HG03521 (cell line): Measurements from ENCODE around the gene EIF2AK3.
A peak's percentile ranks its signal among the peaks of the same experiment; 100 is the strongest.
"Not testable (repeated sequence)": the region's sequence is repeated elsewhere in the genome, so short reads cannot be mapped to it uniquely, and the experiment has no call there.

Experiments
- ATAC-seq: cut with Tn5 transposase; IDR thresholded peaks from one replicate; pipeline ENCODE4 v1.9.1; 2021; ENCODE audit warnings: mild to moderate bottlenecking, moderate library complexity; ENCODE audit not compliant: unreplicated experiment

EIF2AK3 gene

DNA sequence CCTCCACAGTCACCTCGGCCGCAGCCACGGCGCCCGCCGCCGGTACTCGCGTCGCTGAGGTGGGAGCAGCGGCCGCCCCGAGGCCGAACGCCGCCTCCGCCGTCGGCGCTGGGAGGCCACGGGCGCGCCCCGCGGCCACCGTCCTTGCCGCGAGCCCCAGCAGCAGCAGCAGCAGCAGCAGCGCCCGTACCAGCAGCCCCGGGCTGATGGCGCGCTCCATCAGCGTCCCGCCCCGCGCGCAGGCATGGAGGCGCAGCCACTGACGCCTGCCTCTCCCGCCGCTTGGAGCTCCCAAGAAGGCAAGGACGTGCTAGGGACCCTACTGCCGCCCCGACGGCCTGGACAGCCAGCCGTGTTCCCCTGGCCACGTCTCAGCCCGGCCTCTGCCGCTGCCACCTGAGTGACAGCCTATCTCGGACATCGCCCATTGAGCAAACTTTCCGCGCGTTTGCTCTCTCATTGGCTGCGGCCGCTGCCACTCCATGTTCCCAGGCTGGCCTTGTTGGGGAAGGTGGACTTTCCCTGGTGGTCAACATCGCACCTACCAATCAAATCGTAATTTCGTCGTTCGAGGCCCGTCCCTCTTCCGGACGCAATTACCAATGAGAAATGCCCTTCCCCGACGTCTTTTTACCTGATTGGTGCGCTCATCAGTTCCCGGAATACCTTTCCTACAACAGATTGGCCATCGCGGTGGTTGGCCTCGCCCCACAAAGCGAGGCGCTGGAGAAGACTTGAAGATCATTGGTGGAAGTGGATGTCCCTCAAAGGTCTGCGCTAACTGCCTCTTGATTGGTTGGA, at the start of gene EIF2AK3:
TSS of gene EIF2AK3 (minus strand) at position 410 of the 801 bp plus-strand sequence. CDS start at position 220, 190 bp downstream.
- ATAC-seq = peak; percentile 85

DNA sequence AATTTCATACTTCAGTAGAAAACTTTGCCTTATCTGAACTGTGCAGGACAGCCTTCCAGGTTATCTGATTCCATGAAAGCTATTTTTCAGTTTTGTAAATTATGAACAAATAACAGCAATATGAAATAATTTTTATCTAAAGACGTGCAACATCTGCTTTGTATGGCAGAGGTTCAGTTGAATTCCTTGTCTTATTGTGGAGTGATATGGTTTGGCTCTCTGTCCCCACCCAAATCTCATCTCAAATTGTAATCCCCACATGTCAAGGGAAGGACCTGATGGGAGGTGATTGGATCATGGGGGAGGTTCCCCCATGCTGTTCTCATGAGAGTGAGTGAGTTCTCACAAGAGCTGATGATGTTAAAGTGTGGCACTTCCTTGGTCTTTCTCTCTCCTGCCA, 46.1 kb upstream of the EIF2AK3 start:
- ATAC-seq = no peak

DNA sequence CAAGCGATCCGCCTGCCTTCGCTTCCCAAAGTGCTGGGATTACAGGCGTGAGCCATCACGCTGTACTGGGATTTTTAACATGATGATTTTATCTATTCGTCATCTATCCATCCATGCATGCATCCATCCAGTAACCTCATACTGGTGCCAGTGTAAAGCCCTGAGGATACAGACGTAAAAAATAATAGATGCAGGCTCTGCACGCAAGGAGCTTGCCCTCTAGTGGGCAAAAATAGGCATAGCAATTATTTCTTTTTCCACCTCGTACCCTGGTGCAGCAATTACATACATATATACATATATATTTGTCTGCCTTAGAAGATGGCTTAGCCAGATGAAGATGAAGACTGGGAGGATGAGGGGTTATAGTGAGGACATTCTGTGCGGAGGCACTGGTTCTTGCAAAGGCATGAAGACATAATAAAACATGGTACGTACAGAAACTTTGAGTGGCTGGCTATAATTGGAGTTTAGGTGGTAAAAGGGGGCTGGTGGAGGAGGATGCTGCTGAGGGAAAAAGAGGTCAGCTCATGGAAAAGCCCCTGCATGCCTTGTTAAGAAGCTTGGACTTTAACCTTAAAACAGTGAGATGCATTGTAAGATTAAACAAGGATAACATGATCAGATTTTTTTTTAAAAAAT, 44.6 kb upstream of the EIF2AK3 start:
- ATAC-seq = peak; percentile 55

DNA sequence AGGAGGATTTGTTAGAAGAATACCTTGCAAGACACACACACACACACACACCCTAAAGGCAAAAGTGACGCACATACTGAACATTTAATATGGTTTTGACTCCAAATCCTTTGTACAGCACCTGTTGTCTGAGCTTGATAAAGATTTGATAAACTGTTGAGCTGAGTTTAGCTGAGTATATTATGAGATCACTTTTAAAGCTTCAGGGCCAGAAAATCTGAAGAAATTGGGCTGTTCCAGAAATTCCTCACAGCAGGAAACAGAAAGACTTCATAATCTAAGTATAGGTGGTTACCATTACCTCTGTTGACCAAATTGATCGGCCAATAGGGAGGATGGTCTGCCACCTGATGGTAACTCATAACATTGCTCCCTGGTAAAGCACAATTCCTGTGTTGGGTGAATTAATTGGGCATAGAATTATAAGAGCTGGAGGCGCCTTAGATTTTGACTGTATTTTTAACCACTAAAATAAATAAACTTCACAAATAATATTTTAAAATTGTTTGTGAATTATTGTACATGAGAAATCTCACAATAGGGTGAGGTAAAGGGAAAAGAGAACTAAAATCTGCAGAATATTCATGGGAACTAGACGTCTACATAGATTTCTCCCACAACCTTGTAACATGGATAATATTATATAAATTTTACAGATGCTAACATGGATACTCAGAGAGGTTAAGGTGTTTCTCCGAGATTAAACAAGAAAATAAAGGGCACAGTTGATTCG, 42.4 kb upstream of the EIF2AK3 start:
- no peak for ATAC-seq

DNA sequence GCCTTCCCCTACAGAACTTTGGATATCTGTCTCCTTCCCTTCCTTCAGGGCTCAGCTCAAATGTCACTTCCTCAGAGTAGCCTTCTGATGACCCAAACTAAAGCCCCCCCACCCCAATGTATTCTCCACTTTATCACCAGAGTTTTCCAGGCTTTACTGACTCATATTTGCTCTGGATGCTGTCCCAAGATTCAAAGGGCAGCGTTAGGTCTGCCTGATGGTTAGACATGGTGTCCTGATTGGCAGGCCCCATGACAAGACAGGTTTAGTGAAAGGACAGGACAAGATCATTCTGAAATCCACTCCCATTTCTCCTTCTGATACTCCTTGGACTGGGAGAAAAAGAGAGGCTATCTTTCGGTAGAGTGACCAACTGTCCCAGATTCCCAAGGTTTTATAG, 41.6 kb upstream of the EIF2AK3 start:
- ATAC-seq = no peak

DNA sequence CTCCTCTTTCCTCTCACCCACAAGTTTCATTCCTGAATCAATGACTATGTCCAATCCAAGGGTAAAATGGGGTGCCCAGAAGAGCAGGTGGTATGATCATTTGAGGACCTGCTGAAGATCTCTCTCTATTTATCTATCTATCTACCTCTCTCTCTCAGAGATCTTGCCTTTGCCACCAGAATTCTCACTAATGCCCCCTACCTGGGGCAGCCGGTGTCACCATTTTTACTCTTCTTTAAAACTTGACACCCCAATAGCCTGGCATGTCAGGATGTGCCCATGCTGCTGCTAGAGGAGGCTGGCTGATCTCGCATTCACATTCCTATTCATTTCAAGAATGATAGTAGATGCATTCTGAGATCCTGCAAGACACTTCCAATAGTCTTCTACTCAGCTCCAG, 40.0 kb upstream of the EIF2AK3 start:
- ATAC-seq = no peak

DNA sequence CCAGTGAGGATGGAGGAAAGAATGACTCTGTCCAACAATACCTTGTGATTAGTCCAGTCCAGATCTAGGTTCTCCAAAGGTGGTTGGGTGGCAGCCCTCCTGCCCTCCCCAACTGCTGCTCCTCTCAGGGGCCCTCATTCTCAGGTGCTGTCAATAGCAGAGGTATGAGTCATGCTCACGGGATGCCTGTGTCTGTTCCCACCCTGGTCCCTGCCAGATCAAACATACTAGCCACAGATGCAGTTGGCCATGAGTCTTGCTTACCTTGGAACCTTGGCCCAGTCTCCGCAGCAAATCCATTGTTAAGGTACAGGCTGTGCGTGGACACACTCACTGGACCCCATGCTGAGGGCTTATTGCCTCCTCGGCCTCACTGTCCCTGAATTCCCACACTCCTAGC, 39.3 kb upstream of the EIF2AK3 start:
- ATAC-seq = no peak

DNA sequence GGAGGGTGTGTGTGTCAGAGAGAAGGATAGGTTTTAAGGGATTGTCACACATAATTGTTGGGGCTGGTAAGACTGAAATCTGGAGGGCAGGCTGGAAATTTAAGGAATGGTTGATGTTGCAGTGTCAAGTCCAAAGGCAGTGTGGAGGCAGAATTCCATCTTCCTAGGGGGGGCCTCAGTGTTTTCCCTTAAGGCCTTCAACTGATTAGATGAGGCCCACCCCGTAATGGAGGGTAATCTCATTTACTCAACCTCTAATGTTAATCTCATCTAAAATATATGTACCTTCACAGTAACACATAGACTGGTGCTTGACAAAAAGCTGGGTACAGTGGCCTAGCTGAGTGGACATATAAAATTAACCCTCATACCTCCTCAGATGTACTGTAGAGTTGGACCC, 33.4 kb upstream of the EIF2AK3 start:
- ATAC-seq = no peak

DNA sequence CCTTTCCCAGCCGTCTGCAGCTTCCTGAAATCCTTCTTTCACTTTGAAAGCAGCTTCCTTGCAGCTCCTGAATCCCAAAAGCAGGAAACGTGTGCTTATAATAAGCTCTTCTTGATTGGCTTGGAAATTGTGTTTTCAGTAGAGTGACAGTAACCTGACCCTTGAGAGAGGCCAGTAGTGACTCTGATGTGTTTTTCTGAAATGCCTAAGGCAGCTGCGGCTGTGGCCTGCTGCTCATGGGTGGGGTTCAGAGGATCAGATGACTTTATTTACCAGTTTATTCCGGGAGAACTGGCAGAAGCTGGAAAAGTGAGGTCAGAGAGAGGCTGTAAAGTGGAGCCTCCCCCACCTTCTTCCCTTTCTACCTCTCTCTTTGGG, 32.3 kb upstream of the EIF2AK3 start:
- ATAC-seq = no peak

DNA sequence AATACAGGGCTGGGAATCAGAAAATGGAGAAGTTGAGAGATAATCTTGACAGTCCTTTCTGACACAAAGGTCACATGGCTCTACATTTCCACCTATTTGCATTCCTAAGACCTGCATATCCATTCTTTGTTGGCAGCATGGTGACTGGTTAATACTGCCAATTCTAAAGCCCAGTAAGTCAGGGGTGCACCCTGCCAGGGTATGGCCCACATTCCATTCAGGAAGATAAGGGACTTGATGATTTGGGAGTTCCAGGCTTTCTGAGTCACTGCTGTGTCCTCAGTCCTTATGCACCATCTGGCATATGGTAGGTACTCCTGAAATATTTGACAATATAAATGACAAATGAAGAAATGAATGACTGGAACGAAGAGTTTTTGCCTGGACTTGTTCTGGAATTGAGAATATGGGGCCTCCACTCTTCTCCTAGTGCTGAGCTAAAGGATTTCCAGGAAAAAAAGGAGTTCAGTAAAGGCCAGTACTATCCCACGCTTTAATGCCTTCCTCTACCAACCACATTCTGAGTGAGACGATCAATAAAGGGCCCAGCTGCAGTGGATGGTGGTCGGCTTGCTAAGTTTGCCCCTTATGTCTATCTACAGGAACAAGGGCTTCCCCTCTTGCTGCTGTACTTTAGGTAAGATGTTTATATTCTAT, 31.7 kb upstream of the EIF2AK3 start:
- no peak for ATAC-seq

DNA sequence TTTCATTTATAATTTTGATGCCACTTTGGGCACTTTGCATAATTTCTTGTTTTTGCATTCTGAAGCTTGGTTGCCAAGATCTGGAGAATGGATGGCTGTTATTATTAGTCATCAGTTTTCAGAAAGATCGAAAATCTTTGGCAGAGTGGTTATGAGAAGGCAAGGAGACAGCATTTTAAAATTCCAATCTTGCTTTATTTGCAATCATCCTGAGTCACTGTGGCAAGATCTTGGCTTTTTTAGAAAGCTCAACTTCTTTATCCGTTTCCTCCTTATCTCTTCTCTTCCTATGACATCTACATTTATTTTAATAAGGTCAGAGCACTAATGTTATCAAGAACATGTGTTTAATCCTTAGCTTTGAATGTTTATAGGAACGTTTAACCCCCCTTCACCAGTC, 31.1 kb upstream of the EIF2AK3 start:
- no peak for ATAC-seq

DNA sequence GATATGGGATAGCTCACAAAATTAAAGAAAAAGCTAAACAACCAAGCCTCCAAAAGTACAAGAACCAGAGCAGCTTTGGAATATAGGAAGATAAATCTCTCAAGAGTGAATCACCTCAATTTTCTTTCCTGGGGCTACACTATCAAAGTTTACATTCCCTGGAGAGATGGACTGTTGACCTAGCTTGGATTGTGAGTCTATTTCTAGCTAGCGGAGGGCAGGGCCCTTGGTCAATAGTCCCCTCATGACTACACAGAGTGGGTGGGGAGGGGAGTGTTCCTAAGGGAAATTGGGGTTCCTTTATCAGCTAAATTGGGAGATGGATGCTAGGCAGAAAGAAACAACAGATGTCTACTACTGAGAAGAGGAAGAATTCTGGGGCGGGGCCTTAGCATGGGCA, 29.9 kb upstream of the EIF2AK3 start:
- ATAC-seq = no peak

DNA sequence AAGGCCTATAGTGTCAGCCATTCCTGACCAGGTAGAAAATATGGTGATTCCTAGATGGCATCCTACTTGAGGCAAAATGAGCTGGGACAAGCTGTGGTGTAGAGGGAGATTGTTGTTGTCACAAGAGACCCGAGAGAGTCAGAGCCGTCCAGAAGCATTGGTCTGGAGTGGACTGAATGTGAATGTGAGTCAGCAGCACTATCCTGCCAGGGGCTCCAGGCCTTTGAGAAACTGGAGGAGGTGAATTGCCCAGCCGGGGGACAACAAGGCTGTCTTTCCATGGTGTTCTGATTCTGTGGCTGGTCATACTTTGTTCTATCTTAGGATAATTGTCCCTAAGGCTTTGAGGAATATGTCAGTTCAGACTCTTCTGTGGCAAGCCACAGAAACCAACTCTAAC, 29.4 kb upstream of the EIF2AK3 start:
- no peak for ATAC-seq

DNA sequence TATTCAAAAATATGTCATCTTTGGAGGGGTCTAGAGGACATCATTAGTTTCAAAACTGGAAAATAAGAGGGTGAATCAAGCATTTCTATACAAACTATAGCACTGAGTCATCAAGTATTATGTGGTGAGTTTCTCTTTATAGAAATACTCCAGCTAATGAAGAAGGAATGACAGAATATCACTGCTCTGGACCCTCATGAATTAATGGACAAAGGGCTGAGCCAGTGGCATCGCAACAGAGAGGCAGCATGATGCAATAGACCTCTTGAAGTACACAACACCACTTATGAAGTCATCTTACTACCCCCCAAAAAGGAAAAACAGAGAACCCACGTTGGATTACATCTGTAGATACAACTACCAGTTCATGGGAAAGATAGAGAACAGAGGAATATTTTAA, 27.4 kb upstream of the EIF2AK3 start:
- ATAC-seq = no peak

DNA sequence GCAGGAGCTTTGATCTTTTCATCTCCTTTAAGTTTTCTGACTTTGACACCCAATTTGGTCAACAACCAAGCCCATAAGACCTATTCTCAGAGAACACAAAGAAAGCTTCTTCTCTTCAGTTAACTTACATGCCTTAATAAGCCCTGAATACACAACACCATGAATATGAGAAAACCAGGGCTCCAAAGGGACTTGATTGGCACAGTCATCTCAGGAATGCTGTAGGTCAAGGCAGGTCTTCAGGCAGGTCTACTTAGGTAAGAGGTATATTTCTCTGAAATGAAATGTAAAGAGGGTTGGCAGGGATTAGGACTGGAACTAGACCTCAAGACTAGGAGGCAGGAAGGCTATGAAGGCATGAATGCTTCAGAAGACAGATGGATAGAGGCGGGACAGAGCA, 24.4 kb upstream of the EIF2AK3 start:
- ATAC-seq = no peak

DNA sequence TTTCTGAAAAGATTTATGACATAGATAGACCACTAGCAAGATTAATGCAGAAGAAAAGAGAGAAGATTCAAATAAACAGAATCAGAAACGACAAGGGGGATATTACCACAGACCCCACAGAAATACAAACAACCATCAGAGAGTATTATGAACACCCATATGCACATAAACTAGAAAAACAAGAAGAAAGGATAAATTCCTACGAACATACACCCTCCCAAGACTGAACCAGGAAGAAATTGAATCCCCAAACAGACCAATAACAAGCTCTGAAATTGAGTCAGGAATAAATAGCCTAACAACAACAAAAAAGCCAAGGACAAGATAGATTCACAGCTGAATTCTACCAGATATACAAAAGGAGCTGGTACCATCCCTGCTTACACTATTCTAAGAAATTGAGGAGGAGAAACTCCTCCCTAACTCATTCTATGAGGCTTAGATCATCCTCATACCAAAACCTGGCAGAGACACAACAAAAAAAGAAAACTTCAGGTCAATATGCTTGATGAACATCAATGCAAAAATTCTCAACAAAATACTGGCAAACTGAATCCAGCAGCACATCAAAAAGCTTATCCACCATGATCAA, 18.1 kb upstream of the EIF2AK3 start:
- ATAC-seq = not testable (repeated sequence)

DNA sequence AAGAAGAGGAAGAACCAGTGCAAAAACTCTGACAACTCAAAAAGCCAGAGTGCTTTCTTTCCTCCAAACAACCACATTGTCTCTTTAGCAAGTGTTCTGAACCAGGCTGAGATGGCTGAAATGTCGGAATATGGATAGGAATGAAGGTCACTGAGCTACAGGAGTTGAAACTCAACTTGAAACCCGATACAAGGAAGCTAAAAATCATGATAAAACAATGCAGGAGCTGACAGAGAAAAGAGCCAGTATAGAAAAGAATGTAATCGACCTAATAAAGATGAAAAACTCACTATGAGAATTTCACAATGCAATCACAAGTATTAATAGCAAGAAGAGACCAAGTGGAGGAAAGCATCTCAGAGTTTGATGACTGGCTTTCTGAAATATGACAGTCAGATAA, 15.0 kb upstream of the EIF2AK3 start:
- ATAC-seq = no peak

DNA sequence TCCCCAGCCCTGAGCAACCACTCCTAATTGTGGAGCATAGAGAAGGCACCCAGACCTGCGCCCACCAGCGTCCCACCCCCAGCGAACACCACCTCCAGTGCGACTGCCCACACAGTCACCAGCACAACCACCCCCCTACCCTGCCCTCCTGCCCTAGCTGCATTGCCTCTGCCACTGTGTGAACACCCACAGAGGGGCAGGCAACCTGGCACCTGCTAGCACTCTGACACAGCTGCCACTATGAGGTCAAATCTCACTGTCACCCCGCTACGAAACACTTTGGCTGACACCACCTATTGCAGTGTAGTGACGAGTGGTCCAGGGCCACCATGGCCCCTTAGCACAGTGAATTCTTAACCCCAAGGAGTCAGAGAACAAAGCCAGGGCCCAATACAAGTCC, 14.1 kb upstream of the EIF2AK3 start:
- no peak for ATAC-seq

DNA sequence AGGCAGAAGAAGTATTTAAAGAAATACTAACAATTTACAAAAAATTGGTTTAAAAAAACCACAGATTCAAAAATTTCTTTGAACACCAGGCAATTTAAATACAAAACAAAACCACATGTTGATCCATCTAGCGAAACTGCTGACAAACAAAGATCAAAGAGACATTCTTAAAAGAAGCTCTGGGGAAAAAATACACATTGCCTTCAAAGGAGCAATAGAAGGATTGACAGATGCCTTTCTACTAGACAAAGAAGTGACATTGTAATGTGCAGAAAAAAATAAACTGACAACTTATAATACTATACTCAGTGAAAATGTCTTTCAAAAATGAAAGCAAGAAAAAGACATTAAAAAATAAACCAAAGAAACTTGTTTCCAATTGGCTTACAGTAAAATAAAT, 12.6 kb upstream of the EIF2AK3 start:
- ATAC-seq = no peak

DNA sequence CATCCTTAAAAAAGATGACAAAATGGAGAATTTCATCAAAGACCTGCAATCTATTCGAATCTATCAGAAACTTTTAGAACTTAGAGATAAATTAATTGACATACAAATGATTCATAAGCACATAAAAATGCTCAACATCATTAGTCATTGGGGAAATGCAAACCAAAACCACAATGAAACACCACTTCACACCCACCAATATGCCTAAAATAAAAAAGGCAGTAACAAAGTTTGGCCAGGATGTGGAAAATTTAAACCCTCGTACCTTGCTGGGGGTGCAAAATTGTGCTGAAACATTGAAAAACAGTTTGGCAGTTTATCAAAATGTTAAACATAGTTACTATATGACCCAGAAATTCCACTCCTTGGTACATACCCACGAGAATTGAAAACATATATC, 11.5 kb upstream of the EIF2AK3 start:
- no peak for ATAC-seq

DNA sequence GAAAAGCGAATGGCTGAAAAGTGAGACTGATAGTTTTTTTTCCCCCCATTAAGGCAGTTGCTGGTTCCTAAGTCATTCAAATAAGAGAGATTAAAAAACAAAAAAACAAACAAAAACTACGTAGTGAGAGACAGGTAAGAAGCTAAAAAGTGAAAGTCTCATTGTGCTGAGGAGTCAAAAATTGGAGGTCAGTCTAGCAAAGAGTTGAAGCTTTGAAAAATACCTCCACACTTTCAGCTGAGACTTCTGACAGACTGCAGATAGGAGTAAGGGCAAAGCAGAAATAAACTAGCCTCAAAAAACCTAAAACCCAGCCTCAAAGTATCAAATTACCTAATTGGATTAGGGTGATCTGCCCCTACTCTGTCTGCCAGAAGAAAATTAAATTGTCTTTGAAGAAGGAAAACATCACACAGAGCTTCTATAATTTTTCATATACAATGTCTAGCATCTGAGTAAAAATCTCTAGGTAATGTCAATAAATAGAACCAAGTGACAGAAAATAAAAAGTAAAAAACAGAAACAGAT, 10.9 kb upstream of the EIF2AK3 start:
- ATAC-seq = no peak
